IPS-18c (cell line): ENCODE data around the gene PRICKLE4.

Experiments used
- H3K4me3 ChIP-seq: 2 replicates; pipeline ENCODE4 v1.7.0; 2013; ENCODE audit warnings: low read depth, mild to moderate bottlenecking, low read length, moderate library complexity; ENCODE audit not compliant: insufficient read depth
- H3K9me3 ChIP-seq: one replicate; pipeline ENCODE4 v1.6.1; 2013; ENCODE audit warnings: mild to moderate bottlenecking, low read length, moderate library complexity; ENCODE audit not compliant: control insufficient read depth, insufficient read depth

The PRICKLE4 gene

GRCh38 chr6:41813469-41813868 lies 32.9 kb downstream of the PRICKLE4 start:
- Histone ChIP-seq H3K4me3 (no peak overlapping the region), H3K9me3 (no peaks in the 10 kb centered on the region)

GRCh38 chr6:41813956-41814355 lies 33.4 kb downstream of the PRICKLE4 start:
- no peaks in the 10 kb centered on the region for H3K9me3 ChIP-seq
- H3K4me3 ChIP-seq = no peak overlapping the region

- Histone ChIP-seq H3K4me3 (no peak overlapping the region), H3K9me3 (no peaks in the 10 kb centered on the region)
Observed at GRCh38 chr6:41814629-41815028, 34.0 kb downstream of the PRICKLE4 start.

- Histone ChIP-seq H3K9me3 (no peaks in the 10 kb centered on the region), H3K4me3 (no peak overlapping the region)
Observed at GRCh38 chr6:41815587-41815986, 35.0 kb downstream of the PRICKLE4 start.

GRCh38 chr6:41818271-41819054 lies 37.9 kb downstream of the PRICKLE4 start:
- no peak overlapping the region for H3K4me3 ChIP-seq
- H3K9me3 ChIP-seq = no peaks in the 10 kb centered on the region

- H3K4me3 ChIP-seq = no peak overlapping the region
- H3K9me3 ChIP-seq = no peaks in the 10 kb centered on the region
Observed at GRCh38 chr6:41821266-41821665, 40.7 kb downstream of the PRICKLE4 start.

- Histone ChIP-seq H3K9me3 (no peaks in the 10 kb centered on the region), H3K4me3 (no peak overlapping the region)
Observed at GRCh38 chr6:41822021-41822420, 41.4 kb downstream of the PRICKLE4 start.

GRCh38 chr6:41823178-41823577 lies 42.6 kb downstream of the PRICKLE4 start:
- H3K9me3 ChIP-seq = no peaks in the 10 kb centered on the region

GRCh38 chr6:41824571-41825569 lies 44.3 kb downstream of the PRICKLE4 start:
- H3K4me3 ChIP-seq = no peak overlapping the region
- no peaks in the 10 kb centered on the region for H3K9me3 ChIP-seq

More at GRCh38 chr6:41823178-41823577, 42.6 kb downstream of the PRICKLE4 start:
- H3K4me3 ChIP-seq = no peak overlapping the region

GRCh38 chr6:41826343-41827022 lies 45.9 kb downstream of the PRICKLE4 start:
- H3K4me3 ChIP-seq = no peak overlapping the region
- H3K9me3 ChIP-seq = no peaks in the 10 kb centered on the region

- H3K9me3 ChIP-seq = no peaks in the 10 kb centered on the region
- H3K4me3 ChIP-seq = no peak overlapping the region
Observed at GRCh38 chr6:41832263-41832662, 51.7 kb downstream of the PRICKLE4 start.

GRCh38 chr6:41836022-41836659 lies 55.6 kb downstream of the PRICKLE4 start:
- Histone ChIP-seq H3K4me3 (no peak overlapping the region), H3K9me3 (no peaks in the 10 kb centered on the region)

GRCh38 chr6:41836660-41837052 lies 56.1 kb downstream of the PRICKLE4 start:
- H3K4me3 ChIP-seq = no peak overlapping the region
- H3K9me3 ChIP-seq = no peaks in the 10 kb centered on the region
